GM10266 (cell line): Measurements from ENCODE around the gene RPL15.
"Not testable (repeated sequence)": the region's sequence is repeated elsewhere in the genome, so short reads cannot be mapped to it uniquely, and the experiment has no call there.

Experiments
- DNase-seq: peaks from one replicate; pipeline ENCODE4 v3.0.0; 2012; ENCODE audit errors: extremely low spot score
- CTCF ChIP-seq: IDR thresholded peaks from 2 replicates; pipeline ENCODE4 v1.5.1; 2012; ENCODE audit warnings: mild to moderate bottlenecking, low read depth; ENCODE audit not compliant: control insufficient read depth, insufficient read depth; ENCODE audit errors: missing control alignments

Gene RPL15

GRCh38 chr3:23916886-23917678 is at the start of gene RPL15, which contains the start of gene NKIRAS1:
RPL15 (plus strand) TSS chr3:23917132; CDS start chr3:23917860, 728 bp downstream.
NKIRAS1 (minus strand) TSS chr3:23916990; CDS start chr3:23910904, 6,086 bp downstream.
- DNase-seq, result peak; percentile 90
- TF ChIP-seq CTCF, result no peak

- DNase-seq, result peak; percentile 53
- peak; percentile 35 for TF ChIP-seq CTCF
These were observed 49.5 kb upstream of the RPL15 start for GRCh38 chr3:23867400-23867799.

- no peak for DNase-seq
- no peak for TF ChIP-seq CTCF
These were observed 49.1 kb upstream of the RPL15 start for GRCh38 chr3:23867838-23868237.

GRCh38 chr3:23869977-23870662 is 46.8 kb upstream of the RPL15 start:
- TF ChIP-seq CTCF, result no peak
- no peak for DNase-seq

GRCh38 chr3:23870663-23871043 is 46.3 kb upstream of the RPL15 start:
- DNase-seq, result not testable (repeated sequence)

GRCh38 chr3:23871361-23871760 is 45.6 kb upstream of the RPL15 start:
- not testable (repeated sequence) for DNase-seq

- no peak for DNase-seq
- TF ChIP-seq CTCF, result no peak
These were observed 44.6 kb upstream of the RPL15 start for GRCh38 chr3:23872330-23872729.

GRCh38 chr3:23873941-23874340 is 43.0 kb upstream of the RPL15 start:
- TF ChIP-seq CTCF, result no peak
- no peak for DNase-seq
